Femur (tissue), 1 donor: ENCODE results near the gene NPAS1.
"Not testable (repeated sequence)": the region's sequence is repeated elsewhere in the genome, so short reads cannot be mapped to it uniquely, and the experiment has no call there.

Source experiments
- DNase-seq: peaks from one replicate; pipeline ENCODE4 v3.0.0-alpha.2; 2017

The NPAS1 gene

DNA sequence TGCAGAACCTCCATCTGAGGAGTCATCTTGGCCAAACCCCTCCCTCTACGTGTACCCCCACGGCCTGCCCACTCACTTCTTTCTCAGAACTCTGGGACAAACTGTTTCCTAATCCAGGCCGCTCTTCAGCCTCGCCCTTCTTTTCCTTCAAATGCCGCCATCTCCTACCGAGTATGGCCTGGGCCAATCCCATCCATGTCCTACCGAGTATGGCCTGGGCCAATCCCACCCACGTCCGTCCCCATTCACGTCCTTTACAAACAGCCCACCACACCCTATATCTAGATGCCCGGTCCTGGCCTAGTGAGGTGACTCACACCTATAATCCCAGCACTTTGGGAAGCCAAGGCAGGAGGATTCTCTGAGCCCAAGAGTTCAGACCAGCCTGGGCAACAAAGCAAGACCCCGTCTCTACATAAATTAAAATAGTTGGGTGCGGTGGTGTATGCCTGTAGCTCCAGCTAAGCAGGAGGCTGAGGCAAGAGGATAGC lies 27.7 kb downstream of the NPAS1 start:
- DNase-seq, result no peak

GRCh38 chr19:47047763-47048405 lies 28.2 kb downstream of the NPAS1 start:
- peak; percentile 91 for DNase-seq

- no peak for DNase-seq
Measured at GRCh38 chr19:47049307-47049700, 29.7 kb downstream of the NPAS1 start.

DNA sequence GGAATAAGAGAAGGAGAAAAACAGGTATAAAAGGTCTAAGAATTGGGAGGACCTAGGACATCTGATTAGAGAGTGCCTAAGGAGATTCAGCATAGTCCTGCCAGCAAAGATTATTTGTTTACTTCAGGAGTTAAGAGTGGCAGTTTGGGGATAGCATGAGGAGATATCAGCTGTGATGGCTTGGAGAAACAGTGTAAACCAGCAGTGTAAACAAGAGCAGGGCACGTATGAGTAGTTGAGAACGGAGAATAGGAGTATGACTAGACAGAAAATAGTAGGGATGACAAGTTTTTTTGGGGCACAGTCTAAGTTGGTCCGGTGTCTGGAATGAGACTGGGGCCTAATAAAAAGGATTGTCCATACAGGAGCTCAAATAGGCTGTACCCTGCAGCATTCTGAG lies 30.9 kb downstream of the NPAS1 start:
- DNase-seq, result not testable (repeated sequence)

- DNase-seq, result no peak
Measured at GRCh38 chr19:47056411-47056810, 36.8 kb downstream of the NPAS1 start.

DNA sequence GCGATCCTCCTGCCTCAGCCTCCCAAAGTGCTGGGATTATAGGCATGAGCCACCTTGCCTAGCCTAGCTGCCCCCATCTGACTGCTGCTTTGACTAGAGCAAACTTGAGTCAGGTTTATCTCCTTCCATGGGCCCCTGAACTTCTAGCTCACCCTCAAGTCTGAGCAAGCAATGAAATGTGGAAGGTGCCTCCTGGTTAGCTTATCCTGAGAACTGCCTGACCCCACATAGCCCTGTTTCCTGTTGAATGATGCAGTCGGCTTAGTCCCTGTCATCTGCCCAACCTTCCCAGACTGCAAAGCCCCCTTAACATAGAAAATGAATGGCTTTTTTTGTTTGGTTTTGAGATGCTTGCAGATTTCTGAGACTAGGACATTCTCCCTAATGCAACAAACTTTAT lies 37.7 kb downstream of the NPAS1 start:
- no peak for DNase-seq

DNA sequence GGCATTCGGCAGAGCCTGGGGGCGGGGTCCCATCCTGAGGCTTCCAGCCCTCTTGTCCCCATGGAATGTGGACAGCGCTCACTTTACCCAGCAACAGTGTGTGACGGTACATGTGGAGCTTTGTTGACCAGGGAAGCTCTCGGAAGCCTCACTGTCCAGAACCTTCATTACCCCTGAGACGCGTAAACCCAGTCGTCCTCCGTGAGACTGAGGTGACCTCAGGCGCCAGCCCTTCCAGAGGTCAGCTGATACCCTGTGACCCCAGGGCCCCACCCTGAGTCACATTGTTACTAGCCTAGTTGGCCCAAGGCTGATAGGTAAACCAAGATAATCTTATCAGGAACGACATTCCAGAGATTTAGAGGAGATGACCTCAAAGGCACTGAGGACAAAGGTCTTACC lies 39.0 kb downstream of the NPAS1 start:
- DNase-seq, result no peak

DNA sequence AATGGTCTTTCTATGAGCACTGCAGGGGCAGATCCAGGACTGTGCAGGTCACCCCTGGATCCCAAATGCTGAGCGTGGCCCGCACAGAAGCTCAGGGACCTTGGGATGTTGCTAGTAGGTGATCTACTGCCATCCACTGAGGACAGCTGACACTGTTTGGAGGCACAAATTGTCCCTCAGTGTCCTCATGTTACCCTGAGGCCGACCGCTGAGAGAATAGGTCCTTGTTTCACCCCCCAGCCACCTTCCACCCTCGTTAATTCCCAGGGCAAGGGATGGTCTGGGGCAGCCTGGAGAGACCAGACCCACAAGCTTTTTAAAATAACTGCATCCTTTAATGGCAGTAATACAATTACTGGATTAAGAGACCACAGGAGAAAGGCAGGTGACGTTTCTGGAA lies 44.2 kb downstream of the NPAS1 start:
- DNase-seq, result no peak

DNA sequence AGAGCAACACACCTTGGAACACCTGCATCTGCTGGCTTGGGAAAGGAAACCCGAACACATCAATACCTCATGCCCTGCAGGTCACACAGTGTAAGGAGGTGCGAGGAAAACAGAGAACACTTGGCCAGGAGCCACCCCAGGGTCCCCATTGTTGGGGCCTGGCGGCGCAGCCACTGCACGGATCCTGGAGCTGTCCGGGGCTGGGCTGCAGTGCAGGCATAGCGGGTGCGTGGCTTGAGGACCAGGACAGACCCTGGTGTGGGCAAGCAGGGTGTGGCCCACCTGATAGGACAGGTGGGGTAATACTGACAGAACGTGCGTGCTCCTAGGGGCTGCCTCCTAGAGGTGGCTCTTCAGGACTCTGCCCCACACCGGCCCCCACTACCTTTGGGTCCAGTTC lies 45.6 kb downstream of the NPAS1 start:
- no peak for DNase-seq

DNA sequence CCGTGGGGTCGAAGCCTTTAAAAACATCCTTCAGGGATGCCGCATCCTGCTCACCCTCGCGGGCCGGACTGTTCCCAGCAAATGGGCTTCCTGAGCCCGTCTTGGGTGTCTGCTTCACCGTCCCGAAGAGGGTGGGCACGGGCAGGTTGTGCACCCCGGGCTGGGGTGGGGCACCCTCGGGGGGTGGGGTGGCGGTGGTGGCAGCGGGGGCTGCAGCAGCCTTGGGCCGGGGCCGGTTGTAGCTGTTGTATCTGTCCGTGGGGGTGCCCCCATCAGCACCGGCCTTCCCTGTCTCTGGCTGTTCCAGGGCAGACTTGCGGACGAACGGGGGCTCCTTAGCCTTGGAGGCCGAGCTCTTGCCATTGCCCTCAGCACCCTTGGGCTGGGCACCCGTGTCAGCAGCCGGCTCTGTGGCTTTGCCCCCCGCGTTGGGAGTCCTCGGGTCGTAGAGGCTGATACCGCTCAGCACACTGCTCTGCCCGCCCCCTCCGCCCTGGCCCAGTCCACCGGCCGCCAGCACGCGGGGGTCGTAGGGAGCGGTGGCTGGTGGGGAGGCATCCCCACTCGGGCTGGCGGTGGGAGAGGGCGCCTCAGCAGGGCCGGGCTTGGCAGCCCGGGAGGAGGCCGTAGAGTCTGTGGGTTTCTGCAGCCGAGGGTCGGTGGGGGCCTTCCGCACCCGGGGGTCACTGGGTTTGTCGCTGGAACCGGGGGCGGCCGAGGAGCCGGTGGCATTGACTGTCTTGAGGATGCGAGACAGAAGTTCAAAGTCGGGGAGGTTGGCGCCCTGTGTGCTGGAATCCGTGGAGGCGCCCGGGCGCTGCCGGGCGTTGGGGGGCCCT lies 47.0 kb downstream of the NPAS1 start:
- no peak for DNase-seq

DNA sequence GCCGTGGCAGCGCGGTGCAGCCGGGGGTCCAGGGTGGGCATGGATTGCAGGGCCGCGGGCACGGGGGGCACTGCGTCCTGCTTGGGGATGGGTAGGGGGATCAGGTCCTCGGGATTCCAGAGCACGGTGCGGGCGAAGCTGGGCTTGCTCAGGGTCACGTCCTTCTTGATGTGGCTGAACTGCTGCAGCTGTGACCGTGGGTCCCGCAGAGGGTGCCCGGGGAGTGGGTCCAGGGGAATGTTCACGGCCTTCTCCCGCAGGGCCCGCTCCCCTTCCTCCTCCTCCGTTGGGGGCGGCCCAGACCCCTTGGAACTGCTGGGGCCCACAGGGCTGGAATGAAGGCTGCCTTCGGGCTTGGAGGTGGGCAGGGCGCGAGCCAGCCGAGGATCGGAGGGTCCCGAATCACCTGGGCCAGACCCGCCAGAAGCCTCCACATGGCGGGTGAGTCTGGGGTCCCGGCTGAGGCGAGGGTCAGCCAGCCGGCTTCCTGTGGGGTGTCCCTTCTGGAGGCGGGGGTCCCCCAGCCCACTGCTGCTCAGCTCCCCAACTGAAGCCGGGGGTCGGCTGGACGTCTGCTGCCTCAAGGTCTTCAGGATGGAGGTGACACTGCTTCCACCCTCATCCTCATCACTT lies 47.7 kb downstream of the NPAS1 start:
- DNase-seq, result no peak

- DNase-seq, result no peak
Measured at GRCh38 chr19:47068246-47068645, 48.6 kb downstream of the NPAS1 start.

- DNase-seq, result no peak
Measured at GRCh38 chr19:47068876-47069406, 49.3 kb downstream of the NPAS1 start.

DNA sequence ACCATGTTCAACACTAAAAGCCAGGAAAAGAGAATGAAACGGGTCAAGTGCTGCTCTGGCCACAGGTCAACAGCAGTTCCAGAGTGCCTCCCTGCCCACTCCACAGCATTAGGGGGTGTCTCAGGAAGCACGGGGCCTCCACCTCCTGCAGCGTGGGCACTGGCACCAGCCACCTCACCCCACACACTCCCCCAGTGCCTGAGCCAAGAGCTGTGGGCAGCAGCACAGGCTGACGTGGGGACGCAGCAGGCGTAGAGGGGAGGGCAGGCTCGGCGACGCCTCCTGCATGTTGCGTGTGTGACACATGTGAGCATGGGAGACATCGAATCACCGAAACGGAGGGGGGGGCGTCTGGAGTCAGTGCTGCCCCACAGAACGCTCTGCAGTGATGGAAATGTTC lies 50.2 kb downstream of the NPAS1 start:
- DNase-seq, result no peak

DNA sequence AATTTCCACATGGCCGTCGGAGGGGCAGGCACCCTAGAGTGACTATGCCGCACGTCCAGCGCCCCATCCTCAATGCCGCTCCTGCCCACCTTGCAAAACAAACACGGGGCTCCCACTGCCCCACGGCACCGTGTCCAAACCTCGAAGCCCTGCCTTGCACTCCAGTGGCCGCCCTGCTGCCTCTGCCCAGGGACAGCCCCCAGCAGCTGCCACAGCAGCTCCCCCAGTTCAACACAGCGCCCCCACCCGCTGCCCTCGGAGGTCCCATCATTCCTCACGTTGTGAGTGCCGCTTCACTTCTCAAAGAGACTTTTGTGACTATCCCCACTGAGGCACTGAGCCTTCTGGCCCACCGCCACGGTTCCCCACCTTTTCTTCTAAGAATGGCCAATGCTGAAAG lies 51.1 kb downstream of the NPAS1 start:
- no peak for DNase-seq

DNA sequence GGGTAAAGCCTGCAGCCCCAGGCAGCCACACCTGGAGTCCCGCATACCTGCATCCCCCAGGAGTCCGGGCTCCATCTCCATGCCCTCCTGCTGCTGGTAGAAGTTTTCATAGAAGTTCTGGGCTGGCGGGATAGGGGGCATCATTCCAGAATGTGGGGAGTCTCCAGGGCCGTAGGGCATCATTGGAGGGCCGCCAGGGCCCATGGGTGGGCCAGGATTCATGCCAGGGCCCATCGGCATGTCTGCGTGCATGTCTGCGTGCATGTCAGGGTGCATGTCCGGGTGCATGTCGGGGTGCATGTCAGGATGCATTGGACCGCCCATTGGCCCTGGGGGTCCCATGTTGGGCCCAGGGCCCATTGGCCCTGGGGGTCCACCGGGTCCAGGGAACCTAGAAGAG lies 52.1 kb downstream of the NPAS1 start:
- no peak for DNase-seq

- no peak for DNase-seq
Measured at GRCh38 chr19:47072323-47072722, 52.7 kb downstream of the NPAS1 start.

GRCh38 chr19:47073574-47073973 lies 53.9 kb downstream of the NPAS1 start:
- no peak for DNase-seq

DNA sequence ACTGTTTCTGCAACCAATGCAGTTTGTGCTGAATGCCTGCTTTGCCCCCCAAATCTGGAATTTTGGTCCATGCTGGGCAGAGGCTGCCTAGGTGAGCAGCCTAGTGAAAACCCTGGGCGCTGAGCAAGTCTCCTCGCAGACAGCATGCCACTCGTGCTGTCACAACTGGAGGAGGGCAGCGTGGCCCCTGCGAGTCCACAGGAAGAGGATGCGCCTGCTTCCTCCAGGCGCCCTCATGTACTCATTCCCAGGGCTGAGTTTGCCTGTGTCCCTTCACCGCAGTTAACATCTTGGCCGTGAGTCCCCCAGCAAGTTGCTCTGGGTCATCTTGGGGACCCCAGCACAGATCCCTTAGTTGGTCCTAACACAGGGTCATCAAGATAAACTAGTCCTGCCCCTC lies 55.0 kb downstream of the NPAS1 start:
- DNase-seq, result no peak

- peak; percentile 40 for DNase-seq
Measured at GRCh38 chr19:47075179-47075810, 55.7 kb downstream of the NPAS1 start.

DNA sequence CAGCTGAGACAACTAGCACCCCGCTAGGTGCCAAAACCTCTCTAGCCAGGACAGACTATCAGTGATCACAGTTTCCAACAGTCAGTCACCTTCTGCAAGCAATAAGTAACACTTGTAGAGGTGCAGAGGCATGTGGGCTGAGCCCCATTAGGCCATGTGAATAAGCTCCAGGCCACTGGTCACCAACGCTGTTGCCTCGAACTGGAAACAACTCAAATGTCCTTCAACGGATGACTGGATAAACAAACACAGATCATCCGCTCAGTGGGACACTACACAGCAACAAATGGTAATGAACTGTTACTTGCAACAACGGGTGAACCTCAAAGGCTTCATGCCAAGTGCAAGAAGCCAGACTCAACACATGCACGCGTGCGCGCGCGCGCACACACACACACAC lies 56.3 kb downstream of the NPAS1 start:
- DNase-seq, result no peak

DNA sequence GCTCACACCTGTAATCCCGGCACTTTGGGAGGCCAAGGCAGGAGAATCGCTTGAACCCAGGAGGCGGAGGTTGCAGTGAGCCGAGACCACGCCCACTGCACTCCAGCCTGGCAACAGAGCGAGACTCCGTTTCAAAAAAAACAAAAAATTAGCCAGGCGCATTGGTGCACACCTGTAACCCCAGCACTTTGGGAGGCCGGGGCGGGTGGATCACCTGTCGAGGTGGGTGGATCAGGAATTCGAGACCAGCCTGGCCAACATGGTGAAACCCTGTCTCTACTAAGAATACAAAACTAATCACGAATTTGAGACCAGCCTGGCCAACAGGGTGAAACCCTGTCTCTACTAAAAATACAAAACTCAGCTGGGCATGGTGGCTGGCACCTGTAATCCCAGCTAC lies 58.7 kb downstream of the NPAS1 start:
- not testable (repeated sequence) for DNase-seq

GRCh38 chr19:47081095-47081494 lies 61.5 kb downstream of the NPAS1 start:
- DNase-seq, result no peak
